ENCODE results near the gene EXOSC7. TPM values are rescaled to one million over a fixed set of nuclear protein-coding genes. Genes with fewer than 3 reads are reported as not detected.
A peak's percentile ranks its signal among the peaks of the same experiment; 100 is the strongest.
"Not testable (repeated sequence)": the region's sequence is repeated elsewhere in the genome, so short reads cannot be mapped to it uniquely, and the experiment has no call there.

EXOSC7 gene
- total RNA-seq, 3 donors from 2014 or later, result 23.2 to 26.2 (median 24.4) TPM

DNA sequence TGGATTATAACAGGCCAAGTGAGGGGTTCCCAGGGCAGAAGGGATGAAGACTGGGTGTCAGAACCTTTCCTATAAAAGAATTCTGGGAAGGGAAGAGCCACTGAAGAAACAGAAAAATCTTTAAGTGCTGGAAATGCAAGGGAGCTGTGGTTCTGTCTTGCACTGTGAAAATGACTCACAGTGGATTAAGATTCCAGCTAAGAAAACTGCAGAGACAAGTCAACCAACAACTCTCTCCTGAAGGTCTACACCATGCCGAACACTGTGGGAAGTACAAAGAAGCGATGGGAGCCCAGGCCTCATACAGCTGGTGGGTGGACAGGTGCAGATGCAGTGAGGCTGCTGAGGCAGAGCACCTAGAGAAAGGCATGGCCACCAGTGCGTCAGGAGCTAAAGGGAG, 27.8 kb upstream of the EXOSC7 start:
- no peak for TF ChIP-seq CTCF (IDR thresholded peaks at IDR 0.05)
- ATAC-seq (no peak), DNase-seq (no peak)
- no peaks in the 10 kb centered on the region for H3K4me1 ChIP-seq (ENCODE audit: low read depth)
- intact Hi-C loops (cut with DNase I, micrococcal nuclease), result no loop called here
- H3K4me3 ChIP-seq, result no peak overlapping the region
- H3K9me3 ChIP-seq, result no peaks in the 10 kb centered on the region
- no peaks in the 10 kb centered on the region for H3K36me3 ChIP-seq (ENCODE audit: low read depth)

GRCh38 chr3:44949770-44950169, 26.3 kb upstream of the EXOSC7 start:
- DNase-seq; H3K4me1 ChIP-seq (ENCODE audit: low read depth); H3K9me3 ChIP-seq; ATAC-seq; H3K4me3 ChIP-seq; intact Hi-C loops (cut with DNase I, micrococcal nuclease); H3K36me3 ChIP-seq (ENCODE audit: low read depth): not testable (repeated sequence)

GRCh38 chr3:44950275-44950734, 25.7 kb upstream of the EXOSC7 start:
- Histone ChIP-seq H3K4me3 (no peak overlapping the region), H3K4me1 (ENCODE audit: low read depth) (no peaks in the 10 kb centered on the region), H3K36me3 (ENCODE audit: low read depth) (no peaks in the 10 kb centered on the region), H3K9me3 (no peaks in the 10 kb centered on the region)
- ATAC-seq, result no peak
- no peak for TF ChIP-seq CTCF (IDR thresholded peaks at IDR 0.05)
- DNase-seq, result no peak
- intact Hi-C loops (cut with DNase I, micrococcal nuclease), result no loop called here

DNA sequence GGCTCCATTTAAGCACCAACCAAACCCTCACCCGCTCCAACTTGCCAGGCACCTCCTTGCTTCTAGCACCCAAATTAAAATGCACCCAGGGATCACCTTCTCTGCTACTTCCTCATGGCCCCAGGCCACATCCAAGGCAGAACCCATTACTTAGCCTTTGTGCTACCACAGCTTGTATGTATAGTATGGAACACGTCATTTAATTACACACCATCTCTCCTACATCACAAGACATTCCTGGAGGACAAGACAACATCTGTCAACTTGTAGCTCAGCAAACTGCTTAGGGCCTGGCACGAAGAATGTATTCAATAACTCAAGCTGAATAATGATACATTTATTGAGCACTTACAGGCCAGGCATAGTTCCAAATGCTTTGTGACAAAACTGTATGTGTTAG, 23.4 kb upstream of the EXOSC7 start:
- no peak for TF ChIP-seq CTCF (IDR thresholded peaks at IDR 0.05)
- ATAC-seq (no peak), DNase-seq (no peak)
- intact Hi-C loops (cut with DNase I, micrococcal nuclease), result no loop called here
- Histone ChIP-seq H3K4me1 (ENCODE audit: low read depth) (peaks cover 3% of the 10 kb centered on the region), H3K36me3 (ENCODE audit: low read depth) (no peaks in the 10 kb centered on the region), H3K4me3 (no peak overlapping the region), H3K9me3 (no peaks in the 10 kb centered on the region)

- no peak for TF ChIP-seq CTCF (IDR thresholded peaks at IDR 0.05)
- intact Hi-C loops (cut with DNase I, micrococcal nuclease), result no loop called here
- Histone ChIP-seq H3K4me3 (no peak overlapping the region), H3K36me3 (ENCODE audit: low read depth) (no peaks in the 10 kb centered on the region), H3K4me1 (ENCODE audit: low read depth) (peaks cover 3% of the 10 kb centered on the region), H3K9me3 (no peaks in the 10 kb centered on the region)
- no peak for DNase-seq
- no peak for ATAC-seq
Observed at GRCh38 chr3:44954304-44954703, 21.7 kb upstream of the EXOSC7 start.

DNA sequence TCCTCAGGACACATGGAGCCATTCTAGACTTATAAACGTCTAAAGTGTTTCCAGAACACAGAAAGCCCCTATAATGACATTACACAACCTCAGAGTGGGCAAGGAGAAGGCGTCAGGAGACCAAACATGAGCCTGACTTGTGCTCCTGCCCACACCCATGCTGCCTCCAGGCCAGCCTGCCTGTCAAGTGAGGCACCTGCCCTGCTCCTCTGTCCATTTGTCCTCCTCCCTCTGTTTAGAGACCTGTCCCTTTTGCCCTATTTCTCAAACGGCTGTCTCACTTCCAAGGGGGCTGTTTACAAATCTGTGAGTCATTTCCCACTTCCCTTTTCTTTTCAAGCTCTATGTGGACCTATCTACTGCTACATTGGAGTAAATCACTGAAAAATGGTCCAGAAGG, 21.1 kb upstream of the EXOSC7 start:
- Histone ChIP-seq H3K4me1 (ENCODE audit: low read depth) (peaks cover 3% of the 10 kb centered on the region), H3K9me3 (no peaks in the 10 kb centered on the region), H3K4me3 (no peak overlapping the region), H3K36me3 (ENCODE audit: low read depth) (no peaks in the 10 kb centered on the region)
- DNase-seq, result no peak
- TF ChIP-seq CTCF (IDR thresholded peaks at IDR 0.05), result no peak
- ATAC-seq, result peak; percentile 51
- intact Hi-C loops (cut with DNase I, micrococcal nuclease), result no loop called here
